Measurements from ENCODE around the gene TCAF1.
"Not testable (repeated sequence)": the region's sequence is repeated elsewhere in the genome, so short reads cannot be mapped to it uniquely, and the experiment has no call there.

DNA sequence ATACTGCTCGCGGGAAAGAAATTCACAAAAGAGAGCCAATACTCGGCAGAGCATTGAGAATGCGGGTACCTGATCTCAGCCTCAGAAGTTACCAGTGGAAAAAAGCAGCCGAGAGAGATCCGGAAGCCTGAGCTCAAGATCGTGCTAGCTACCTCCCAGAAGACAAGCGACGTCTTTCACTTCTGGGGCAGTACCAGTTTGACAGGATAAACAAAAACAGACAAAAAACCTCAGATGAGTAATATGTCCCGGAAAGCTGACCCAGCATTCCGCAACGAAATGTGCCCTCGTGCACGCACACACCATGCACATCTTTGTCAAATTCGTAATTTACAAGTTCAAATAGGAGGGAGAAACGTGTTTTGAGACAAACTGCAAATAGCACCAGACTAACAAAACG, 65.9 kb downstream of the TCAF1 start:
- not testable (repeated sequence) for TF ChIP-seq EZH2 (IDR thresholded peaks at IDR 0.05; ENCODE audit: borderline replicate concordance, low read depth, low read length, severe bottlenecking); POLR2A (IDR thresholded peaks at IDR 0.05; ENCODE audit: low read depth, low read length)
- TF ChIP-seq, protein P1, sequence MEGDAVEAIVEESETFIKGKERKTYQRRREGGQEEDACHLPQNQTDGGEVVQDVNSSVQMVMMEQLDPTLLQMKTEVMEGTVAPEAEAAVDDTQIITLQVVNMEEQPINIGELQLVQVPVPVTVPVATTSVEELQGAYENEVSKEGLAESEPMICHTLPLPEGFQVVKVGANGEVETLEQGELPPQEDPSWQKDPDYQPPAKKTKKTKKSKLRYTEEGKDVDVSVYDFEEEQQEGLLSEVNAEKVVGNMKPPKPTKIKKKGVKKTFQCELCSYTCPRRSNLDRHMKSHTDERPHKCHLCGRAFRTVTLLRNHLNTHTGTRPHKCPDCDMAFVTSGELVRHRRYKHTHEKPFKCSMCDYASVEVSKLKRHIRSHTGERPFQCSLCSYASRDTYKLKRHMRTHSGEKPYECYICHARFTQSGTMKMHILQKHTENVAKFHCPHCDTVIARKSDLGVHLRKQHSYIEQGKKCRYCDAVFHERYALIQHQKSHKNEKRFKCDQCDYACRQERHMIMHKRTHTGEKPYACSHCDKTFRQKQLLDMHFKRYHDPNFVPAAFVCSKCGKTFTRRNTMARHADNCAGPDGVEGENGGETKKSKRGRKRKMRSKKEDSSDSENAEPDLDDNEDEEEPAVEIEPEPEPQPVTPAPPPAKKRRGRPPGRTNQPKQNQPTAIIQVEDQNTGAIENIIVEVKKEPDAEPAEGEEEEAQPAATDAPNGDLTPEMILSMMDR (IDR thresholded peaks at IDR 0.05; ENCODE audit: extremely low read depth in 1 of 2, insufficient read depth in 1 of 2, low read depth in 1 of 2, low read length in 2 of 2), result not testable (repeated sequence)
